Fibroblast of pulmonary artery (primary cell): ENCODE measurements around the gene PPP1R17.

Experiments
- DNase-seq: peaks from one replicate; pipeline ENCODE4 v3.0.0-alpha.2; 2010; ENCODE audit warnings: low read depth
- H3K4me3 ChIP-seq: replicated peaks from 2 replicates; pipeline ENCODE4 v1.5.1; 2011; ENCODE audit warnings: low read depth, mild to moderate bottlenecking, control low read depth, low read length, moderate library complexity
- CTCF ChIP-seq: IDR thresholded peaks from 2 replicates; pipeline ENCODE4 v1.5.1; 2011; ENCODE audit warnings: mild to moderate bottlenecking, control low read depth, low read length, inconsistent platforms; ENCODE audit errors: missing control alignments

The PPP1R17 gene

DNA sequence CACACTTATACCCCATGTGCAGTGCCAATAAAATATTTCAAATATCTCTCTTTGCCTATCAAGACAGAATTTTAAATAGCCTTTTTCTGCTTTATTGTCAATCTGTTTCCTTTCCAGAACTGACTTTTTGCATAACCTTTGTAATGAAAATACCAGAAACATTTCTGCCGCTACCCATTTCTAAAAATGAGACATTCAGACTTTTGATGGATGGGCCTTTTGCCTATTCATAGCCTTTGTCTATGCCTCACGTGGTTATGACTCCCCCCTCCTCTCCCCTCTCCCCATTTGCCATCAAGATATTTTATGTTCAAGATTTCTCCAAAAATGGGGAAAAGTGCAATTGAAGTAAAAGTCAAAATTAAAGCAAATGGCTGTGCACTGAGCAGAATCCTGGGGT is 5.9 kb downstream of the PPP1R17 start:
- DNase-seq = no peak
- no peak overlapping the region for H3K4me3 ChIP-seq
- no peak for TF ChIP-seq CTCF

GRCh38 chr7:31695859-31696614 is 9.0 kb downstream of the PPP1R17 start:
- H3K4me3 ChIP-seq = no peak overlapping the region
- no peak for TF ChIP-seq CTCF
- DNase-seq = no peak

- no peak for DNase-seq
- H3K4me3 ChIP-seq = no peak overlapping the region
- TF ChIP-seq CTCF = no peak
Observed at GRCh38 chr7:31699050-31699449, 12.0 kb downstream of the PPP1R17 start.

DNA sequence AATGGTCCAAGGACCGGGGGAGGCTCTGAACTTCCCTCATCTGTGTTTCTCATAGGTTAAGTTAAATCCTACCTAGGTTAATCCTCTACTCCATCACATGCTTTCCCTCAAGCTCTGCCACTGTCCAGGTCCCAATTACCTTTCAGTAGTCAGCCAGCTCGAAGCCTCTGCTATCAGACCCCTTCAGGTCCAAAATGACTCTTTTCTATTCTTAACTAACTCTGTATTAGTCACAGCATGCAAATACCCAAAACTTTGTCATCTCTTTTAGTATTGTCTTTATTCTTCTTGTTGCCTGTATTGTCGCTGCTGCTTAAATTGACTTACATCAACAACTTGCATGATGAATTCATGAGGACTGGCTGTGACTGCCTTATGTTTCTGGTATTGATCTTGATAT is 15.3 kb downstream of the PPP1R17 start:
- no peak overlapping the region for H3K4me3 ChIP-seq
- no peak for TF ChIP-seq CTCF
- no peak for DNase-seq

DNA sequence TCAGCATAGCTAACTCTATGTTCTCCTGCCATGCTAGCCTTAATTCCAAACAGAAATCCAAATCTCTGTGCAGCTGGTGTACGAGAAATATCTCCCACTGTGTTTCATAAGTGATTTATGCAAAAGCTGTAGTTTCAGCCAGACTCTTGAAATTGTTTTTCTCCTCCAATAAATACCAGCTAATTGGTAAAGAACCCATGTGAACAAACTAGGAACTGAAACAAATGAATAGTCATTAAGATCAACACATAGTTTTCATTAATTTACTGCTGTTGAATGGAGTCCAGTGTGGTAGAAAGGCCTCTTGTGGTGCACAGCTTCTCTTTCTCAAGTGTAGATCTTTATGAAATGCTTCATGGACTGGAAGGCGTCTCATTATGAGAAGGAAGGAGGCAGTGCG is 18.4 kb downstream of the PPP1R17 start:
- no peak for DNase-seq
- no peak for TF ChIP-seq CTCF
- no peak overlapping the region for H3K4me3 ChIP-seq

DNA sequence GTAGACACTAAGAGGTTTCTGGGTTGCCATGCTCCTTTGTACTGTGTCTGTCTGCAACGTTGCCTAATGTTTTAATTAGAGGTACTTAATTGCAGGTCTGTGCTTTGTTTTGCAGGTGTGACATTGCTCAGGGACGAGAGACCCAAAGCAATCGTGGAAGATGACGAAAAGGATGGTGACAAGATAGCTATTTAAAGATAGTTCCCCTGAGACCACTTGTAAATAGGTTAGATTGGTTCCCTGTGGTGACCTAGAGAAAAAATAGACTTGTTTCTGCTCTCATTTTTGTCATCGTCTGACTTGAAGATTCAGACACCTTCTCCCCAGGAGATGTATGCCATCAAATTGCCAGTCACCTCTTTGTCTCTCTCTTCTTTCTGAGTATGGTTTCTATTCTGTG is 20.1 kb downstream of the PPP1R17 start:
- no peak for DNase-seq
- TF ChIP-seq CTCF = no peak
- H3K4me3 ChIP-seq = no peak overlapping the region

- DNase-seq = no peak
- H3K4me3 ChIP-seq = no peak overlapping the region
- TF ChIP-seq CTCF = no peak
Observed at GRCh38 chr7:31710171-31710570, 23.2 kb downstream of the PPP1R17 start.
